ENCODE results near the gene ELFN2.

GRCh38 chr22:37427711-37428635 is 694 bp upstream of the ELFN2 start:
- TF ChIP-seq EP300 (IDR thresholded peaks at IDR 0.05; ENCODE audit: low read depth) (no peak), POLR2A (IDR thresholded peaks at IDR 0.05) (no peak)
- TF ChIP-seq, protein P1, sequence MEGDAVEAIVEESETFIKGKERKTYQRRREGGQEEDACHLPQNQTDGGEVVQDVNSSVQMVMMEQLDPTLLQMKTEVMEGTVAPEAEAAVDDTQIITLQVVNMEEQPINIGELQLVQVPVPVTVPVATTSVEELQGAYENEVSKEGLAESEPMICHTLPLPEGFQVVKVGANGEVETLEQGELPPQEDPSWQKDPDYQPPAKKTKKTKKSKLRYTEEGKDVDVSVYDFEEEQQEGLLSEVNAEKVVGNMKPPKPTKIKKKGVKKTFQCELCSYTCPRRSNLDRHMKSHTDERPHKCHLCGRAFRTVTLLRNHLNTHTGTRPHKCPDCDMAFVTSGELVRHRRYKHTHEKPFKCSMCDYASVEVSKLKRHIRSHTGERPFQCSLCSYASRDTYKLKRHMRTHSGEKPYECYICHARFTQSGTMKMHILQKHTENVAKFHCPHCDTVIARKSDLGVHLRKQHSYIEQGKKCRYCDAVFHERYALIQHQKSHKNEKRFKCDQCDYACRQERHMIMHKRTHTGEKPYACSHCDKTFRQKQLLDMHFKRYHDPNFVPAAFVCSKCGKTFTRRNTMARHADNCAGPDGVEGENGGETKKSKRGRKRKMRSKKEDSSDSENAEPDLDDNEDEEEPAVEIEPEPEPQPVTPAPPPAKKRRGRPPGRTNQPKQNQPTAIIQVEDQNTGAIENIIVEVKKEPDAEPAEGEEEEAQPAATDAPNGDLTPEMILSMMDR (IDR thresholded peaks at IDR 0.05), result no peak

Data from transverse colon (tissue), 3 donors.